Sigmoid colon (tissue), 7 donors: ENCODE data around the gene SLC12A4. TPM values are rescaled to one million over a fixed set of nuclear protein-coding genes. Genes with fewer than 3 reads are reported as not detected.
A peak's percentile ranks its signal among the peaks of the same experiment; 100 is the strongest.

Source experiments
- DNase-seq: peaks from one replicate; pipeline ENCODE4 v3.0.0-alpha.2; 2019
- H3K27ac ChIP-seq, 4 donors: fragments of 200-600 bp; sonication (generic); one replicate each; pipeline ENCODE4 v1.5.1; 2016 to 2019; ENCODE audit warnings: mild to moderate bottlenecking in 1 of 4
- H3K27me3 ChIP-seq, 3 donors: fragments of 200-600 bp; sonication (generic); one replicate each; pipeline ENCODE4 v1.5.1; 2019; ENCODE audit warnings: mild to moderate bottlenecking in 1 of 3
- H3K36me3 ChIP-seq, 4 donors: fragments of 200-600 bp; sonication (generic); one replicate each; pipeline ENCODE4 v1.5.1; 2016 to 2019
- H3K4me1 ChIP-seq, 4 donors: fragments of 200-600 bp; sonication (generic); one replicate each; pipeline ENCODE4 v1.5.1; 2017 to 2019
- H3K4me3 ChIP-seq, 4 donors: fragments of 200-600 bp; sonication (generic); one replicate each; pipeline ENCODE4 v1.5.1; 2017 to 2019; ENCODE audit warnings: mild to moderate bottlenecking in 2 of 4, moderate library complexity in 1 of 4
- H3K9me3 ChIP-seq, 4 donors: fragments of 200-600 bp in 3 of 4; sonication (generic) in 3 of 4; one replicate each; pipeline versions ENCODE4 v1.5.1 to v1.6.1; 2013 to 2019
- EP300 ChIP-seq, 4 donors: sonication (generic); formaldehyde crosslinking; IDR thresholded peaks; one replicate each; pipeline ENCODE4 v1.6.1; 2017; ENCODE audit warnings: antibody characterized with exemption in 4 of 4
- POLR2A ChIP-seq, 2 donors: fragments of 450-650 bp; IDR thresholded peaks; one replicate each; pipeline ENCODE4 v1.6.1; 2016; ENCODE audit warnings: antibody characterized with exemption in 2 of 2, mild to moderate bottlenecking in 2 of 2, moderate library complexity in 2 of 2
- POLR2AphosphoS5 ChIP-seq, 4 donors: sonication (generic); formaldehyde crosslinking; IDR thresholded peaks; one replicate each; pipeline ENCODE4 v1.6.1; 2017; ENCODE audit warnings: antibody characterized with exemption in 4 of 4
- WGBS, 2 donors: extraction: QIAGEN DNeasy Blood & Tissue Kit; methylation state at CpG; one replicate each; pipeline ENCODE4 v1.1.7; 2013; 5-methylcytosine and 5-hydroxymethylcytosine counted together
- intact Hi-C: fragments of 100-400 bp; cut with DNase I; formaldehyde crosslinking; loops from one replicate; pipeline ENCODE4 v1.15.1; 2023
- polyA plus RNA-seq, 3 donors: library from polyadenylated mRNA; stranded (reverse); fragments of 200-250 nt; gene quantifications; one replicate each; pipeline ENCODE4 v1.2.3, GENCODE V29; 2013
- total RNA-seq, 4 donors: library from RNA; depleted of rRNA; stranded (reverse); fragments of >200 nt; gene quantifications; one replicate each; pipeline ENCODE4 v1.1.0, GENCODE V29; 2016
- TF ChIP-seq, protein P1 (sequence below), 4 experiments: fragments of 450-650 bp in 3 of 4; fragments of 200-600 bp in 1 of 4; IDR thresholded peaks; one replicate each; pipeline ENCODE4 v1.5.1; 2016 to 2019; ENCODE audit warnings: antibody characterized with exemption in 4 of 4, mild to moderate bottlenecking in 3 of 4, moderate library complexity in 2 of 4
- donor health status: healthy with polysubstance abuse.
- donor health status: Bipolar disorder and iron deficiency.
- donor health status: healthy.

The SLC12A4 gene
- total and polyA plus RNA-seq, 7 donors: 3.0 to 77.0 (median 27.6) TPM

DNA sequence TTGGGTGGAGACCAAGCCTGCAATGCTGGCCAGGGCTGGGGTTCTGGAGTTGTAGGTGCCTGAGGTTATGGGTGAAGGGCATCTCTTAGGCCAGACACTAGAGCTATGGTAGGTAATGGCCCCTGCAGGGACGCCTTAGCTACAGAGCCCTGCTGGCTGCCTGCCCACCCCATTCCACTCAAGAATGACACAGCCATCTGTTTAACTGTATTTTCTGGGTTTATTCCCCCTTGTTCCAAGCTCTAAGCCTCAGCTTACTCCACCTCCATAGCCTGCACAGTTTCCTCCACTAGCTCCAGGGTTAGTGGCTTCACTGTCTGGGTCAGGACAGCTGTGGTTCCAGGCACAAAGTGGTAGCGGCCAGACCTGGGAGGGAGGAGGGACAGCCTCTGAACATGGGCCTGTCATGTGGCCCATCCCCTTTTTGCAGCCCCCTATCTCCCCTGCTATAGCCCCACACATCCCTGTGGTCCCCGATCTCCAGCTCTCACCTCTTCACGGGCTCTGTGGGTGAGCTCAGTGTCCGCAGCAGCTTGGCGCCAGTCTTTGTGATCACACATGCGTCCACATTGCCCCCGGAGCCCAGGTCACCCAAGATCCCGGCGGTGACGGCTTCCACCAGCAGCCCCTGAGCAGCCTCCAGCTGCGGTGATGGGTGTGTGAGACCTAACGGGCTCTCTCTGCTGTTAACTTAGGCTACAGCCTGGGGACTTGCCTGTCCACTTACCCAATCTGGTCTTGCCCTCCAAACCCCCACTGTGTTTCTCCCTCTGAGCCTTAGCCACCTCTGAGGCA is 33.9 kb downstream of the SLC12A4 start:
- TF ChIP-seq, protein P1, sequence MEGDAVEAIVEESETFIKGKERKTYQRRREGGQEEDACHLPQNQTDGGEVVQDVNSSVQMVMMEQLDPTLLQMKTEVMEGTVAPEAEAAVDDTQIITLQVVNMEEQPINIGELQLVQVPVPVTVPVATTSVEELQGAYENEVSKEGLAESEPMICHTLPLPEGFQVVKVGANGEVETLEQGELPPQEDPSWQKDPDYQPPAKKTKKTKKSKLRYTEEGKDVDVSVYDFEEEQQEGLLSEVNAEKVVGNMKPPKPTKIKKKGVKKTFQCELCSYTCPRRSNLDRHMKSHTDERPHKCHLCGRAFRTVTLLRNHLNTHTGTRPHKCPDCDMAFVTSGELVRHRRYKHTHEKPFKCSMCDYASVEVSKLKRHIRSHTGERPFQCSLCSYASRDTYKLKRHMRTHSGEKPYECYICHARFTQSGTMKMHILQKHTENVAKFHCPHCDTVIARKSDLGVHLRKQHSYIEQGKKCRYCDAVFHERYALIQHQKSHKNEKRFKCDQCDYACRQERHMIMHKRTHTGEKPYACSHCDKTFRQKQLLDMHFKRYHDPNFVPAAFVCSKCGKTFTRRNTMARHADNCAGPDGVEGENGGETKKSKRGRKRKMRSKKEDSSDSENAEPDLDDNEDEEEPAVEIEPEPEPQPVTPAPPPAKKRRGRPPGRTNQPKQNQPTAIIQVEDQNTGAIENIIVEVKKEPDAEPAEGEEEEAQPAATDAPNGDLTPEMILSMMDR (IDR thresholded peaks at IDR 0.05): no peak
- TF ChIP-seq POLR2A (IDR thresholded peaks at IDR 0.05): no peak
- no peak for TF ChIP-seq POLR2AphosphoS5 (IDR thresholded peaks at IDR 0.05)
- TF ChIP-seq EP300 (IDR thresholded peaks at IDR 0.05): no peak
- Histone ChIP-seq H3K27me3 (no peaks in the 10 kb centered on the region), H3K9me3 (no peaks in the 10 kb centered on the region), H3K4me1 (peaks cover 0 to 25% (median 21%) of the 10 kb centered on the region in 4 donors), H3K36me3 (peaks cover 0 to 27% (median 6%) of the 10 kb centered on the region in 4 donors), H3K4me3 (peak overlapping the region in 3 of 4 donors; percentile 77 to 89 (median 85)), H3K27ac (peak overlapping the region in 3 of 4 donors; percentile 92 to 97 (median 95))
- WGBS, 2 donors: 78 to 86% methylated on average over 13 of the region's 13 CpGs
- DNase-seq: no peak
- intact Hi-C loops: loop anchor here (5.0 to 10.0 kb wide), 2 partner anchors 92 to 410 kb away; partner anchors contain the start of genes RIPOR1 and THAP11

- intact Hi-C loops: loop anchor here (10.0 kb wide), 1 partner anchor 409 kb away; the partner anchor contains the start of gene RIPOR1
- H3K36me3 ChIP-seq: peaks cover 0 to 32% (median 8%) of the 10 kb centered on the region in 4 donors
- H3K4me3 ChIP-seq: no peak overlapping the region
- no peak for TF ChIP-seq EP300 (IDR thresholded peaks at IDR 0.05)
- TF ChIP-seq, protein P1 (IDR thresholded peaks at IDR 0.05): no peak
- TF ChIP-seq POLR2A (IDR thresholded peaks at IDR 0.05): no peak
- no peak for TF ChIP-seq POLR2AphosphoS5 (IDR thresholded peaks at IDR 0.05)
- no peaks in the 10 kb centered on the region for H3K9me3 ChIP-seq
- 87% methylated on average over 7 of the region's 7 CpGs for WGBS, 2 donors
- H3K27ac ChIP-seq: no peak overlapping the region
- H3K4me1 ChIP-seq: peaks cover 0 to 24% (median 21%) of the 10 kb centered on the region in 4 donors
- no peak for DNase-seq
- no peaks in the 10 kb centered on the region for H3K27me3 ChIP-seq
These were observed 34.6 kb downstream of the SLC12A4 start for GRCh38 chr16:67933805-67934204.

GRCh38 chr16:67932462-67932840 is 36.0 kb downstream of the SLC12A4 start:
- no peak for DNase-seq
- Histone ChIP-seq H3K27ac (no peak overlapping the region), H3K4me1 (peaks cover 0 to 24% (median 21%) of the 10 kb centered on the region in 4 donors), H3K27me3 (no peaks in the 10 kb centered on the region), H3K4me3 (no peak overlapping the region), H3K36me3 (peaks cover 4 to 46% (median 14%) of the 10 kb centered on the region in 4 donors), H3K9me3 (no peaks in the 10 kb centered on the region)
- intact Hi-C loops: loop anchor here (10.0 kb wide), 1 partner anchor 408 kb away; the partner anchor contains the start of gene RIPOR1
- WGBS, 2 donors: 89 to 92% methylated on average over 4 of the region's 4 CpGs
- TF ChIP-seq POLR2A (IDR thresholded peaks at IDR 0.05) (no peak), POLR2AphosphoS5 (IDR thresholded peaks at IDR 0.05) (no peak), EP300 (IDR thresholded peaks at IDR 0.05) (no peak)
- TF ChIP-seq, protein P1 (IDR thresholded peaks at IDR 0.05): no peak

DNA sequence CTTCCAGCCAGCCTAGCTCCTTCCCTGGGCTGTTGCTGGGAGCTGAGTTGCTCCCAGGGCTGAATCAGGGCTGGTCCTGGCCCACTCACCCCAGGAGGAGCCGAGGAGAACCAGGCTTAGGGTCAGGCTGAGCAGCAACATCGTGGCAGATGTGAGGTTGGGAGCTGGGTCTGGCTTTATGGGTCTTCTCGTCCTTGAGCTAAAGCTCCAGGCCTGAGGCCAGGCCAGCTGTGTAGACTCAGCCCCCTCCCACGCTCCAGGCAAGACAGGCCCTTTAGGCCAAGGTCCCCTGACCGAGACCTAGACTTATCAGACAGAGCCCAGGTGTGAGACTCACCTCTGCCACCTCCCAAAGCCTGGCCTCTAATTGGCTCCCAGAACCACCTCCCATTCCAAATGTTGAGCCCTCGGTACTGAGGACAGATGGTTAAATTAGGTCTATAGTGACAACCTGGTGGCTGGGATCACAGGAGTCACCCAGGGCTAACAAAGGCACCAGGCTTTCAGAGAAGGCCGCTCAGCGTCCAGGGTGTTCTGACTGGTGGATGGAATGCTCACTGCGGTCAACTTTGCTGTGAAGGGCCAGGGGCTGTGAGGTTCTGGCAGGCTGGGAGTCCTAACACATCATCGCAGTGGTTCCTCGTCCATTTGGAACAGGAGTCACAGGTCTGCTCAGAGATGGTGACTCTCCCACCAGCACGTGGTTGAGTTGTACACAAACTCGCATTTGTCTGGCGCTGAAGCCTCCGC is 36.5 kb downstream of the SLC12A4 start, which contains the start of gene CTRL:
CTRL (minus strand) TSS at position 151 of the 750 bp plus-strand sequence; CDS start at position 141, 10 bp downstream.
- 89 to 91% methylated on average over 15 of the region's 15 CpGs for WGBS, 2 donors
- no peak for DNase-seq
- H3K27ac ChIP-seq: no peak within 1 kb of the TSS
- TF ChIP-seq, protein P1 (IDR thresholded peaks at IDR 0.05): no peak
- TF ChIP-seq EP300 (IDR thresholded peaks at IDR 0.05): no peak
- no peak for TF ChIP-seq POLR2AphosphoS5 (IDR thresholded peaks at IDR 0.05)
- no peak for TF ChIP-seq POLR2A (IDR thresholded peaks at IDR 0.05)
- H3K4me3 ChIP-seq: no peak within 1 kb of the TSS
- peaks cover 0 to 18% (median 15%) of the 10 kb centered on the region in 4 donors for H3K4me1 ChIP-seq
- H3K9me3 ChIP-seq: no peaks in the 10 kb centered on the region
- H3K27me3 ChIP-seq: no peaks in the 10 kb centered on the region
- intact Hi-C loops: loop anchor here (10.0 kb wide), 1 partner anchor 407 kb away; the partner anchor contains the start of gene RIPOR1
- H3K36me3 ChIP-seq: peaks cover 8 to 50% (median 16%) of the 10 kb centered on the region in 4 donors
